Stomach smooth muscle (tissue), 2 donors: Measurements from ENCODE around the gene SMYD3.

Experiments
- H3K27ac ChIP-seq: one replicate; pipeline ENCODE4 v1.7.0; 2013; ENCODE audit warnings: mild to moderate bottlenecking, low read length, inconsistent platforms
- H3K27me3 ChIP-seq, 2 donors: one replicate each; pipeline ENCODE4 v1.7.0; 2013; ENCODE audit warnings: low read length in 2 of 2; ENCODE audit not compliant: insufficient read depth in 2 of 2, control insufficient read depth in 1 of 2
- H3K36me3 ChIP-seq, 2 donors: one replicate each; pipeline ENCODE4 v1.7.0; 2013; ENCODE audit warnings: low read length in 2 of 2; ENCODE audit not compliant: control insufficient read depth in 2 of 2, insufficient read depth in 2 of 2
- H3K4me1 ChIP-seq: one replicate; pipeline ENCODE4 v1.7.0; 2013; ENCODE audit warnings: low read length; ENCODE audit not compliant: control insufficient read depth, insufficient read depth
- H3K4me3 ChIP-seq, 2 donors: one replicate each; pipeline ENCODE4 v1.7.0; 2013; ENCODE audit warnings: low read length in 2 of 2
- H3K9ac ChIP-seq, 2 donors: one replicate each; pipeline ENCODE4 v1.7.0; 2013; ENCODE audit warnings: low read length in 2 of 2, mild to moderate bottlenecking in 1 of 2
- H3K9me3 ChIP-seq, 2 donors: one replicate each; pipeline ENCODE4 v1.7.0; 2013; ENCODE audit warnings: low read length in 2 of 2; ENCODE audit not compliant: control insufficient read depth in 2 of 2
- donor health status: healthy.
- donor health status: Pancreatic carcinoma.

The SMYD3 gene

DNA sequence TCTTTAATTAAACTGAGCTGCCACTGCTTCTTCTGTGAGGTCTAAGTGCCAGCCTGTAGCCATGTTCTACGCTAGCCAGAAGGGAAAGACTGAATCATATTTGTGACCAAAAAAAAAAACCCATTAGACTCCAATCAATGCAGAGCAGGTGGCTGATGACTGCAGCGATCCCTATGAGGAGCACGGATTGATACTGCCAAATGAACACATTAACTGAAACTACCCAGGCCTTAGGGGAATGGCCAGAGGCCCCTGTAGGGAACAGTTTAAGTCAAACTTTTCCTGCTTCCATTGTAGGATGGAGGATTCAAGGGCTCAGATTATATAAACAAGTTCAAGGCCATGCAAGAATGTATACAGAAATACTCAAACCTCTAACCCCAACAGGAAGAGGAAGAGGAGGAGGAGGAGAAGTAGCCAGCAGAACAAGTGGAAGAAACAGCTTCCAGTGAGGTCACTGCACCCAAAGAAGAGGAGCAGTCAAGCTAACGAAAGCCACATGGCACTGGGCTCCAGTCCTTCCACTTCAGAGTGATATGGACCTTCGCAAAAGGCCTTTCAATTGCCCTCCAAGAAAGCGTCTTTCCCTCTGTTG lies 328.3 kb downstream of the SMYD3 start:
- Histone ChIP-seq H3K9ac (no peak overlapping the region), H3K36me3 (no peaks in the 10 kb centered on the region), H3K9me3 (no peaks in the 10 kb centered on the region), H3K4me3 (no peak overlapping the region), H3K27me3 (no peaks in the 10 kb centered on the region), H3K4me1 (peaks cover 3% of the 10 kb centered on the region), H3K27ac (no peak overlapping the region)

DNA sequence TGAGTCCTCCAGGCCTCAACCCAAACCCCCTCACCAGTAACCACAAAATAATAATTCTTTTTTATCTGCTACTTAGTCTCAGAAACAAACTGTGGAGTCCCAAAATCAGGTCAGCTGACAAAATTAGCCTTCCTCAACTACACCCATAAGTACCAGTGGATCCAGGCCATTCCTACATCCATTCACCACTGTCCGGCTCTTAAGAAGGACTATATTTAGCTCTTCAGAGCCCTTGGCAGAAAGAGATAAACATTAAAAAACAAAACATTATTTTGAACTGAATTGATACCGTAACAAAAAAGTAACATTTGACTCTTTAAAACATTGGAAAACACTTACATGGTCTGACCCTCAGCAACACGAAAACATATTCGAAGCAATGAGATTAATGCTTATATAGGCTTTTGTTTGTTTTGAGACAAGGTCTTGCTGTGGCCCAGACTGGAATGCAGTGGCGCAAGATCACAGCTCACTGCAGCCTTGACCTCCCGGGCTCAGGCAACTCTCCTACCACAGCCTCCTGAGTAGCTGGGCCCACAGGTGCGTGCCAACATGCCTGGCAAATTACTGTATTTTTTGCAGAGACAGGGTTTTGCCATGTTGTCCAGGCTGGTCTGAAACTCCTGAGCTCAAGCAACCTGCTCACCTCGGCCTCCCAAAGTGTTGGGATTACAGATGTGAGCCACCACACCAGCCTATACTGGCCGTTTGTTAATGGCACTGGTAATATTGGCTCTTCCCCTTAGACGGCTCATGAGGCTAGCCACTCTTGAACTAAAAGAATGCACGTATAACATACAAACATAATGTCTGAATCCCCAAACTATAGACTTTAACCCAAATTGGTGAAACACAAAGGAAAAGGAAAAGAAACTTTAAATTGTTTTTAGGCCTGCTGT lies 330.7 kb downstream of the SMYD3 start:
- Histone ChIP-seq H3K9ac (no peak overlapping the region), H3K27me3 (no peaks in the 10 kb centered on the region), H3K4me1 (peaks cover 3% of the 10 kb centered on the region), H3K4me3 (no peak overlapping the region), H3K9me3 (no peaks in the 10 kb centered on the region), H3K36me3 (no peaks in the 10 kb centered on the region), H3K27ac (no peak overlapping the region)

DNA sequence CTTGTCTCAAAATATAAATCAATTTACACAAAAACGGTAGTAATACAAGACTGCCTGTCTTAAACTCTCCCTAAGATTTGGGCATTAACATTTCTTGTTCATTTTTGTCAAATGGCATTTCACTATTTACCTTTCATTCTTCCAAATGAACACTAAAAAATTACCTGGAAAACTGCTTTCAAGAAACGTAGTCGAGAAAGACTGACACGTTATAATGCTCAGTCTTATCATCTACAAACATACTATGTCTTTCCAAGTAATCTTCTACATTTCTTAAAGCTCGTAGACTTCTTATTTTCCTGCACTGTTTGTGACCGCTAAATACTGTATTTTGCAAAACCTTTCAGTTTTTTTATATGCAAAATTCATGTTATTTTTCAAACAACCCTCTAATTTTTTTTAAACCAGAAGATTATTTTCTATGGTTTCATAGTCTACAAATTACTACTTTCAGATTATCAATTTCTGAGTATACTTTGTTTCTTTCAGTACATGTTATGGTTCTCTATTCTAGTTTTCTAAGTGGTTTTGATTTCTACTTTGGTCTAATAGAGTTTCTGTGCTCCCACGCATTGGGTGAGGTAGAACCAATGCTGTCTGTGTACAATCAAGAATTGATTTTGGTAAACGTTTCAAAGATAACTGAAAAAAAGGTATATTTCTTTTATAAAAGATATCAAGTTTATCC lies 336.4 kb downstream of the SMYD3 start:
- no peaks in the 10 kb centered on the region for H3K36me3 ChIP-seq
- no peak overlapping the region for H3K27ac ChIP-seq
- H3K4me3 ChIP-seq = no peak overlapping the region
- H3K9me3 ChIP-seq = no peaks in the 10 kb centered on the region
- H3K4me1 ChIP-seq = no peaks in the 10 kb centered on the region
- H3K27me3 ChIP-seq = no peaks in the 10 kb centered on the region
- H3K9ac ChIP-seq = no peak overlapping the region

DNA sequence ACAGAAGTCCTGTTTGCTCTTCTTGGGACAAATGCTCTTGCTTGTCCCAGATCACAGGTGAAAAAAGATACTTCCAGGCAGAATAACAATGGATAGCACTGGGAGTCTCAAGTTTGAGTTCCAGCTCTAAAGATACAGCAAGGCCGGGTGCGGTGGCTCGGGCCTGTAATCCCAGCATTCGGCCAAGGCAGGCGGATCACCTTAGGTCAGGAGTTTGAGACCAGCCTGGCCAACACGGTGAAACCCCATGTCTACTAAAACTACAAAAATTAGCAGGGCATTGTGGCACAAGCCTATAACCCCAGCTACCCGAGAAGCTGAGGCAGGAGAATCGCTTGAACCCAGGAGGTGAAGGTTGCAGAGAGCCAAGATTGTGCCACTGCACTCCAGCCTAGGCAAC lies 337.6 kb downstream of the SMYD3 start:
- no peaks in the 10 kb centered on the region for H3K4me1 ChIP-seq
- H3K27ac ChIP-seq = no peak overlapping the region
- no peaks in the 10 kb centered on the region for H3K36me3 ChIP-seq
- no peaks in the 10 kb centered on the region for H3K27me3 ChIP-seq
- no peaks in the 10 kb centered on the region for H3K9me3 ChIP-seq
- H3K4me3 ChIP-seq = no peak overlapping the region
- no peak overlapping the region for H3K9ac ChIP-seq

DNA sequence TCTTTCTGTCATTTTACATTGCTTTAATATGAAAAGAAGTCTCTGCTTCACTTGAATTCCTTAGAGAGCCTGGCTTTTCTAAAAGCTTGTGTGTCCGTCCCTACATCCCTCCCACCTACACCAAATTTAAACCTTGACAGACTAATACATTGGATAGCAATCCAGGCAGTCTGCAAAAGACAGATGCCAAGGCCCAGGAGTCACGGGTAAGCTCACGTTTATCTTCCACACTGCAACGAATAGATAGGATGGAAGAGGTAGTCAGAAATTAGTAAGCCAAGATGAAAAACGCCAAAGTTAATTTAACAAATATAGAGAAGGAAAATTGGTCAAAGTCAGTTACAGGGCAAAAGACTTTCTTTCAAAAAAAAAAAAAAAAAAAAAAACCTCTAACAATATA lies 338.1 kb downstream of the SMYD3 start:
- no peaks in the 10 kb centered on the region for H3K9me3 ChIP-seq
- no peak overlapping the region for H3K27ac ChIP-seq
- H3K27me3 ChIP-seq = no peaks in the 10 kb centered on the region
- no peak overlapping the region for H3K9ac ChIP-seq
- no peak overlapping the region for H3K4me3 ChIP-seq
- H3K36me3 ChIP-seq = no peaks in the 10 kb centered on the region
- no peaks in the 10 kb centered on the region for H3K4me1 ChIP-seq

DNA sequence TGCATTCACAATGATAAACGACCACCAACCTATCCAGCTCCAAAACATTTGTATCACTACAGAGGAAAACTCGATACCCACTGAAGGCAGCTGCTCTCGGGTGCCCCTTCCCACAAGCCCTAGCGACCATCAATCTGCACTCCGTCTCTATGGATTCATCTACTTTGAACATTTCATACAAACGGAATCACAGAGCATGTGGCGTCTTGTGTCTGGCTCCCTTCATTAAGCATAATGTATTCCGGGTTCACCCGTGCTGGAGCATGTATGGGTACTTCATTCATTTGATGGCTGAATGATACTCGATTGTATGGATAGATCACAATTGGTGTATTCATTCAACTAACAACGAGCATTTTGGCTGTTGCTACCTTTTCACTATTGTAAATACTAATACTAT lies 340.2 kb downstream of the SMYD3 start:
- Histone ChIP-seq H3K27me3 (no peaks in the 10 kb centered on the region), H3K36me3 (no peaks in the 10 kb centered on the region), H3K4me1 (no peaks in the 10 kb centered on the region), H3K9me3 (no peaks in the 10 kb centered on the region), H3K27ac (no peak overlapping the region), H3K4me3 (no peak overlapping the region), H3K9ac (no peak overlapping the region)

DNA sequence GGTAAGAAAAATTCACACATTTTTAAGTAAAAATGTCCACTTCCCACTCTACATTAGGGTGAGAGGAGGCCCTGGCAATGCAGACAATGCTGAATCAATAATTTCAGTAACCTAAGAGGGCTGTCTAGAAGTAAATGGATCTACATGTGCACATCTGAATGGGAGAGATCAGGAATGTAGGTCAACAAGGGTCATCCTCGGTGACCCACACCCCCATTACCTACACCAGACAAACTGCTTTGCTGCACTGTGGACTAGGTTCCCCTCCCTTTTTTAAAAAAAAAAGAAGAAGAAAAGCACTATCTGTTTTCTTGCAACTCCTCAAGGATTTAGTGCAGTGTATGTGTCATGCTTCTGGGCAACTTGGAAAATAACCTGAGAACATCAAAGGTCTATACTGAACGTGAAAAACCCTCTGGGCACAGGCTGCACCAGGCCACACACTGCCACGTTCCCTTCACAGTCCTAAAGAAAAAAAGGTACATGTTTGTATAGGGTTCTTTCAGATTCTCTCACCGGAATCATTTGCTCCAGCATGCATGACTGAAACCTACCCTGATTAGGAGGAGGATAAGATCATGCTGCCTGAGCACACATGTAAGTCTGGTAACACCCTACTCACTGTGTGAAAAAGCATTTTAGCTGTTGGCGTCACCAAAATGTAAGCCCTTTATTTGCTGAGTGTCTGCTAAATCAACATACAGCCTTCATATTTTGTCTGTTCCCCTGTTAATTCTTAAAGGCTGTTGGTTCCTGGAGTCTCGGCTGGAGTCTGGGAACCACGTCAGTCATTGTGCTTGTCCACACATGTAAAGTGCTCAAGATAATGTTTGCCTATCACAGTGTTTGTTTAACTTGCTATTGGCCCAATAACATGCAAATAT lies 341.0 kb downstream of the SMYD3 start:
- Histone ChIP-seq H3K27me3 (no peaks in the 10 kb centered on the region), H3K4me3 (no peak overlapping the region), H3K9me3 (no peaks in the 10 kb centered on the region), H3K36me3 (no peaks in the 10 kb centered on the region), H3K27ac (no peak overlapping the region), H3K9ac (no peak overlapping the region), H3K4me1 (no peaks in the 10 kb centered on the region)

DNA sequence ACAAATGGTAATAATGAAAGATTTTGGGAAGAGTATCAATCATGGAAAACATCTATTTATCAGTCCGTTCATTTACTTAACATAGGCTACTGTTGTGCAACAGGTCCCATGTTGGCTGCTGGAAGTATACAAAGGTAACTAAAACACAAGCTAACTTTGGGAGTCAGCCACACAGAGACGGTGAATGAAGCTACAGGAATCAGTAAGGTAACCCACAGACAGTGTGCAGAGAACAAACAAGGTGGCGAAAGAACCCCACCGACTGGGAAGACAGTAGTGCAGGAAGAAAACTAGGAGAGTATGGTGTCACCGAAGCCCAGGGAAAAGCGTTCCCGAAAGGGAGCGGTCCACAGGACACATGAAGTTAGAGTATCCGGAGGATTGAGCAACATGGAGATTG lies 342.3 kb downstream of the SMYD3 start:
- Histone ChIP-seq H3K9me3 (no peaks in the 10 kb centered on the region), H3K27ac (no peak overlapping the region), H3K27me3 (no peaks in the 10 kb centered on the region), H3K9ac (no peak overlapping the region), H3K4me3 (no peak overlapping the region), H3K4me1 (no peaks in the 10 kb centered on the region), H3K36me3 (no peaks in the 10 kb centered on the region)

DNA sequence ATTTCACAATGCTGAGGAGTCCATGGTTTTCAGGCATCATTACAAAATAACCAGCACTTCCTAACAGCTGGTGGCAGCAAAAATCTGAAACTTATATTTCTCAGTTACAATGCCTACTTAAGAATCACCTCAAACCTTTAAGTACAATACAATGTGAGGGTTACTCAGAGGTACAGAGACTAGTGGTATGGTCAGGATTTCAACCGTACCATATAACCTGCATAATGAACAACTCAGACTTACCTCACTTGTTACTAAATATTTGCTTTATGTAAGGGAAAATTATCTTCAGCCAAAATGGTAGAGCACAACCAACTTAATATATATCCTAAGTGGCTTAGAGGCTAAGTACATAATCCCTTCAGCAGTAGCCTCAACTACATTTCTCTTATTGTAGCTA lies 344.5 kb downstream of the SMYD3 start:
- Histone ChIP-seq H3K4me1 (no peaks in the 10 kb centered on the region), H3K9ac (no peak overlapping the region), H3K36me3 (no peaks in the 10 kb centered on the region), H3K4me3 (no peak overlapping the region), H3K9me3 (no peaks in the 10 kb centered on the region), H3K27me3 (no peaks in the 10 kb centered on the region), H3K27ac (no peak overlapping the region)

DNA sequence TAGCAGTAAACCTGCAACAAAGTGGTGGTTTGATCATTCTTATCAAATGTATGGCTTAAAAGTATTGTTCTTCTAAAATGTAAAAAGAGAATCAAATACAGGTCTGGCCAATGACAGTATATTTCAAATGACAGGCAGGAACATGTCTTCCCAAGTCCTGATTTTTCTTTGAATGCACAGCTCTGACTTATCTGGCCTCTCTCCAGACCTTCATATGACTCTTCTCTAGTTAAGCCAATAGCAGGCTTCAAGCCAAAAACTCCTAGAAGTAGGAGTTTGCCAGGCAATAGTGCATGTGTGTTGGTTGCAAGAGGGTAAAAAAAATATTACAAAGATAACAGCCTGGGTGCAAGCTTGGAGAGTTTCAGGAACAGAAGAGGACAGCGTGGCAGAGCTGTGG lies 345.5 kb downstream of the SMYD3 start:
- H3K27ac ChIP-seq = no peak overlapping the region
- no peaks in the 10 kb centered on the region for H3K9me3 ChIP-seq
- H3K4me3 ChIP-seq = no peak overlapping the region
- no peaks in the 10 kb centered on the region for H3K27me3 ChIP-seq
- no peaks in the 10 kb centered on the region for H3K4me1 ChIP-seq
- no peak overlapping the region for H3K9ac ChIP-seq
- no peaks in the 10 kb centered on the region for H3K36me3 ChIP-seq
